ENCODE measurements around the gene TBC1D22B.

TBC1D22B gene

GRCh38 chr6:37238381-37238780 lies 19.2 kb upstream of the TBC1D22B start:
- H3K27ac ChIP-seq, result no peak overlapping the region
- POLR2A ChIA-PET (ENCODE audit: low non-redundant PET), result no interaction called here
- no peak for DNase-seq (ENCODE audit: low spot score)
- CTCF ChIA-PET, result interaction anchor here (0.5 kb wide), 1 partner anchor 898 kb away, joined by 3 read pairs; no protein-coding TSS in a partner anchor
- no peak for TF ChIP-seq CTCF (conservative IDR thresholded peaks at IDR 0.05; ENCODE audit: low read depth)

- peak overlapping the region; percentile 52 for H3K27ac ChIP-seq
- ChIA-PET CTCF (interaction anchor here (1.0 kb wide), 1 partner anchor 14 kb away, joined by 7 read pairs; no protein-coding TSS in a partner anchor), POLR2A (ENCODE audit: low non-redundant PET) (no interaction called here)
- DNase-seq (ENCODE audit: low spot score), result no peak
- no peak for TF ChIP-seq CTCF (conservative IDR thresholded peaks at IDR 0.05; ENCODE audit: low read depth)
Measured at GRCh38 chr6:37239526-37239925, 18.0 kb upstream of the TBC1D22B start.

- CTCF ChIA-PET, result interaction anchor here (1.0 kb wide), 1 partner anchor 13 kb away, joined by 7 read pairs; no protein-coding TSS in a partner anchor
- TF ChIP-seq CTCF (conservative IDR thresholded peaks at IDR 0.05; ENCODE audit: low read depth), result no peak
- H3K27ac ChIP-seq, result peak overlapping the region; percentile 75
- POLR2A ChIA-PET (ENCODE audit: low non-redundant PET), result no interaction called here
- peak; percentile 65 for DNase-seq (ENCODE audit: low spot score)
Measured at GRCh38 chr6:37239950-37240713, 17.4 kb upstream of the TBC1D22B start.

- no peak for TF ChIP-seq CTCF (conservative IDR thresholded peaks at IDR 0.05; ENCODE audit: low read depth)
- no peak for DNase-seq (ENCODE audit: low spot score)
- H3K27ac ChIP-seq, result 0 out of 2 replicates have a peak overlapping the region, but pooled peaks have one; percentile 34
- CTCF ChIA-PET, result no interaction called here
- POLR2A ChIA-PET (ENCODE audit: low non-redundant PET), result no interaction called here
Measured at GRCh38 chr6:37241131-37241530, 16.4 kb upstream of the TBC1D22B start.

GRCh38 chr6:37241775-37242428 lies 15.7 kb upstream of the TBC1D22B start:
- peak overlapping the region; percentile 79 for H3K27ac ChIP-seq

More at GRCh38 chr6:37241775-37242428, 15.7 kb upstream of the TBC1D22B start:
- no peak for TF ChIP-seq CTCF (conservative IDR thresholded peaks at IDR 0.05; ENCODE audit: low read depth)
- DNase-seq (ENCODE audit: low spot score), result no peak
- ChIA-PET CTCF (interaction anchor here (1.0 kb wide), 2 partner anchors 62 to 339 kb away, joined by 3 read pairs; no protein-coding TSS in a partner anchor), POLR2A (ENCODE audit: low non-redundant PET) (no interaction called here)

All from RWPE1 (cell line).